BLaER1 treated with 17β-estradiol and CSF1 and Interleukin-3, amounts not matched to agents 10 nM and 100 nM (cell line): ENCODE results near the gene TENM4.

Source experiments
- H3K27ac ChIP-seq, 11 experiments: shearing (Covaris generic); formaldehyde crosslinking; 2 replicates each; pipeline ENCODE4 v1.8.1; 2022
- H3K27me3 ChIP-seq, 11 experiments: shearing (Covaris generic); formaldehyde crosslinking; 2 replicates each; pipeline ENCODE4 v1.8.1; 2022
- H3K36me3 ChIP-seq, 11 experiments: shearing (Covaris generic); formaldehyde crosslinking; 2 replicates each; pipeline ENCODE4 v1.8.1; 2022
- H3K4me1 ChIP-seq, 10 experiments: shearing (Covaris generic); formaldehyde crosslinking; 2 replicates each; pipeline ENCODE4 v1.8.1; 2022
- H3K4me2 ChIP-seq, 11 experiments: shearing (Covaris generic); formaldehyde crosslinking; 2 replicates each; pipeline ENCODE4 v1.8.1; 2022
- H3K4me3 ChIP-seq, 10 experiments: shearing (Covaris generic); formaldehyde crosslinking; 2 replicates each; pipeline ENCODE4 v1.8.1; 2022
- H3K9ac ChIP-seq, 11 experiments: shearing (Covaris generic); formaldehyde crosslinking; 2 replicates each; pipeline ENCODE4 v1.8.1; 2022
- H3K9me3 ChIP-seq, 11 experiments: shearing (Covaris generic); formaldehyde crosslinking; replicated peaks in 1 of 11; 2 replicates each; pipeline ENCODE4 v1.8.1; 2022
- H4K20me1 ChIP-seq, 11 experiments: shearing (Covaris generic); formaldehyde crosslinking; 2 replicates each; pipeline ENCODE4 v1.8.1; 2022
- Cebpa-rat ChIP-seq, 11 experiments: shearing (Covaris generic); IDR thresholded peaks; 2 replicates each; pipeline ENCODE4 v1.8.1; 2022

The TENM4 gene

DNA sequence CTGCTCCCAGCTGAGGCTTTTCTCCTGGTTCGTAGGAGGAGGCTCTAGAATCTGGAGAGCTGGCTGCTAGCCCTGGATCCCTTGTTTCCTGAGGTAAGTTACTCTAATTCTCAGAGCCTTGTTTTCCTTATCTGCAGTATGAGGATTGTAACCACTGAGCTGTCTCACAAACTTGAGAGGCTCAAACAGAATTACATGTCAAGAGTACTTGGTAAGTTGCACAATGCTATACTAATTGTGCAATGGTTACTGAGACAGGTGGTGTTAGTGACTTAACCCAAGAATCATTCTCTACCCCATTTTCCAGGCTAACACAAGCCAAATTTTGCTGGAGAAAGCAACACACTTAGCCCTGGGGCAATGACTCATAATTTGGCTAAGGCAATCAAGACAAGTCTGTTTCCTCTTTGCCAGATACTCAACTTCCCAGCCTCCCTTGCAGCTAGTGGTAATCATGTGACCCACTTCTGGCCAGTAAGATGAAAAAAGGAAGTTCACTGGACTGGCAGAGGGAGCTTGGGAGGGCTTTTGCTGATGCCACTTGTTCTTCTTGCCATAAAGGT, 348.0 kb downstream of the TENM4 start:
- Histone ChIP-seq H3K9me3 (peaks cover 11 to 20% (median 15%) of the 10 kb centered on the region in 11 experiments; a peak in 21 of 22 replicates), H3K36me3 (peaks cover 0 to 5% (median 0%) of the 10 kb centered on the region in 11 experiments; a peak in 1 of 22 replicates), H3K4me2 (no peak overlapping the region; a peak in 1 of 22 replicates), H3K4me3 (no peak overlapping the region), H3K27me3 (no peaks in the 10 kb centered on the region), H4K20me1 (no peaks in the 10 kb centered on the region), H3K9ac (no peak overlapping the region), H3K4me1 (peaks cover 11 to 19% (median 15%) of the 10 kb centered on the region in 10 experiments), H3K27ac (no peak overlapping the region)
- TF ChIP-seq Cebpa-rat (IDR thresholded peaks at IDR 0.05) = 0 out of 22 replicates have a peak, but pooled peaks of 2 of the 11 experiments have one; percentile 22 to 25

DNA sequence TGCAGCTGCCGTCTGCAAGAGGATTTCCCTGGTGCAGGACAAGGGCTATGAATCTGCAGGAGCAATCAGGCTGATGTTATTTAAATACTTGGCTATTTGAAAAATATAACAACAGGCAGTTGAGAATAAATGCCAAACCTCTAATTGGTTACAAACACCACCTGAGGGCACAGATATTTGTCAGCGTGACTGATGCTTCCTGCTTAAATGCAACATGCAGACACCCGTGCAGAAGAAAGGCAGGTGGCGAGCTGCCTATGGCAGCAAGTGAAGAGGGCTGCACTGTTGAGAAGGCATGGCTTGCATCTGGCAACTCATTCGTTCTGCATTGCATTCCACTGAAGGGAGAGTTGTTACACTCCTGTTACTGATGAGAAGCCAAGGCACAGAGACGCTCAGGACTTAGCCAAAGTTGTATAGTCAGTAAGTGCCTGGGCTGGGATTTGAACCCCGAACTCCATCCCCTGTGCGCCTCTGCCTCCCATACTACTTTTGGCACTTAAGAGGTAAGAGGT, 350.6 kb downstream of the TENM4 start:
- Histone ChIP-seq H3K36me3 (peaks cover 0 to 5% (median 0%) of the 10 kb centered on the region in 11 experiments; a peak in 1 of 22 replicates), H3K4me2 (peak overlapping the region in 3 of 11 experiments; percentile 3 to 42 (median 31); a peak in 4 of 22 replicates), H3K9ac (no peak overlapping the region), H3K27me3 (no peaks in the 10 kb centered on the region), H3K27ac (no peak overlapping the region), H3K9me3 (peaks cover 11 to 20% (median 15%) of the 10 kb centered on the region in 11 experiments; a peak in 21 of 22 replicates), H3K4me3 (no peak overlapping the region), H3K4me1 (peaks cover 0 to 12% (median 7%) of the 10 kb centered on the region in 10 experiments; a peak in 9 of 20 replicates), H4K20me1 (no peaks in the 10 kb centered on the region)
- no peak for TF ChIP-seq Cebpa-rat (IDR thresholded peaks at IDR 0.05)

DNA sequence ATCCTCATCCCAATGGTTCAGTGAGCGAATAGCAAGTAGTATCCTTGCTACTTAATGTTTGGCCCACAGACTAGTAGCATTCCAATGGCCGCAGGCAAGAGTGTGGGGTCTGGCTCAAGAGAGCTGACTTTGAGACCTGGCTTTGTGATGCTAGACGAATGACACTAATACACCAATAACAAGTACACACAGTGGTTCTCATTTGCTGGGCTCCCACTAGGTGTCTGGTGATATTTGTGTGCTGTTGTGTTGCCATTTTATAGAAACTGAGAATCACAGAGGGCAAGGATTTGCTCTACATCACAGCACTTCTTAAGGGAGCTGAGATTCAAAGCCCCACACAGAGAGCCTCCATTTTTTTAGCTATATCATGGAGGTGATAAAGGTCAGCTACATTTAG, 351.2 kb downstream of the TENM4 start:
- Histone ChIP-seq H4K20me1 (no peaks in the 10 kb centered on the region), H3K9ac (no peak overlapping the region), H3K4me2 (no peak overlapping the region), H3K27me3 (no peaks in the 10 kb centered on the region), H3K4me3 (no peak overlapping the region), H3K36me3 (peaks cover 0 to 5% (median 0%) of the 10 kb centered on the region in 11 experiments; a peak in 1 of 22 replicates), H3K27ac (no peak overlapping the region), H3K9me3 (peaks cover 11 to 20% (median 15%) of the 10 kb centered on the region in 11 experiments; a peak in 21 of 22 replicates), H3K4me1 (peaks cover 0 to 12% (median 7%) of the 10 kb centered on the region in 10 experiments; a peak in 9 of 20 replicates)
- TF ChIP-seq Cebpa-rat (IDR thresholded peaks at IDR 0.05) = no peak

DNA sequence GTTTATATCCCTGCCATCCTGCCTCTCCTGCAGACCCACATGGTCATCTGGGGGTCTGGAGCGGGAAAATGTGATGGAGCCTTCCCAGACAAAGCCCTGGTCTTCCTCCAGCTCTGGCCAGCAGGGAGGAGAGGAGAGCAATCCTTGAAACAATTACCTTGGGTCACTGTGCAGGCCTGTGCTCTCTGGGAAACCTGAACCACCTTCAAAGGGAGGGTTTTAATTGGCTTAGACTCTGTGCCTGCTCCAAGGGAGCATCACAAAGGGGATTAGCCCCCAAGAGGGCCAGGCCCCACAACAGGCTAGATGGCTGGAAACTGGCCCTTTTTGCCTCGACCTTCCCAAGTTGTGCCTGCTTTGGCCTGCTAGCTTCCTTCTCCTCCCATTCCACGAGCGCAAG, 351.9 kb downstream of the TENM4 start:
- no peaks in the 10 kb centered on the region for H3K27me3 ChIP-seq
- H3K9me3 ChIP-seq = peaks cover 10 to 19% (median 13%) of the 10 kb centered on the region in 11 experiments; a peak in 21 of 22 replicates
- H3K27ac ChIP-seq = no peak overlapping the region
- H4K20me1 ChIP-seq = no peaks in the 10 kb centered on the region
- no peak overlapping the region for H3K4me2 ChIP-seq
- peaks cover 0 to 12% (median 7%) of the 10 kb centered on the region in 10 experiments; a peak in 9 of 20 replicates for H3K4me1 ChIP-seq
- H3K36me3 ChIP-seq = peaks cover 0 to 5% (median 0%) of the 10 kb centered on the region in 11 experiments; a peak in 1 of 22 replicates
- H3K4me3 ChIP-seq = no peak overlapping the region
- no peak overlapping the region for H3K9ac ChIP-seq
- no peak for TF ChIP-seq Cebpa-rat (IDR thresholded peaks at IDR 0.05)

DNA sequence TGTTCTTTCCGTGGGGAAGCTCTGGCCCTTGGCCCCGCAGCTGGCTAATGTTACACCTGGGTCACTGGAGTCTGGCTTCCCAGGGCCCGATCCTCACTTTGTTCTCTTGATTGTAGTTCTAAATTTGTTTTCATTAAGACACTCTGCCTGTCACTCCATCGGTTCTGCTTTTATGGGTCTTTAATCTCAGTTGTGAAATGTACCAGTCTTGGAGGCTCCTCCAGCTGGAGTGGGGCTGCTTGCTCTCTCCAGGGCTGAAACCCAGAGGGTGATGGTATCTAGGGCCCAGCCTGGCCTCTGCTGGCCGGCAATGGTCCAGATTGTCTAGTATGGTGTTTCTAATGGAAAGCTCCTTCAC, 352.9 kb downstream of the TENM4 start:
- Histone ChIP-seq H3K36me3 (no peaks in the 10 kb centered on the region), H3K27ac (no peak overlapping the region), H3K4me2 (no peak overlapping the region), H3K4me3 (no peak overlapping the region), H3K27me3 (no peaks in the 10 kb centered on the region), H3K9me3 (peaks cover 0 to 9% (median 3%) of the 10 kb centered on the region in 11 experiments; a peak in 16 of 22 replicates), H3K9ac (no peak overlapping the region), H4K20me1 (no peaks in the 10 kb centered on the region), H3K4me1 (peaks cover 0 to 12% (median 7%) of the 10 kb centered on the region in 10 experiments; a peak in 9 of 20 replicates)
- TF ChIP-seq Cebpa-rat (IDR thresholded peaks at IDR 0.05) = no peak

DNA sequence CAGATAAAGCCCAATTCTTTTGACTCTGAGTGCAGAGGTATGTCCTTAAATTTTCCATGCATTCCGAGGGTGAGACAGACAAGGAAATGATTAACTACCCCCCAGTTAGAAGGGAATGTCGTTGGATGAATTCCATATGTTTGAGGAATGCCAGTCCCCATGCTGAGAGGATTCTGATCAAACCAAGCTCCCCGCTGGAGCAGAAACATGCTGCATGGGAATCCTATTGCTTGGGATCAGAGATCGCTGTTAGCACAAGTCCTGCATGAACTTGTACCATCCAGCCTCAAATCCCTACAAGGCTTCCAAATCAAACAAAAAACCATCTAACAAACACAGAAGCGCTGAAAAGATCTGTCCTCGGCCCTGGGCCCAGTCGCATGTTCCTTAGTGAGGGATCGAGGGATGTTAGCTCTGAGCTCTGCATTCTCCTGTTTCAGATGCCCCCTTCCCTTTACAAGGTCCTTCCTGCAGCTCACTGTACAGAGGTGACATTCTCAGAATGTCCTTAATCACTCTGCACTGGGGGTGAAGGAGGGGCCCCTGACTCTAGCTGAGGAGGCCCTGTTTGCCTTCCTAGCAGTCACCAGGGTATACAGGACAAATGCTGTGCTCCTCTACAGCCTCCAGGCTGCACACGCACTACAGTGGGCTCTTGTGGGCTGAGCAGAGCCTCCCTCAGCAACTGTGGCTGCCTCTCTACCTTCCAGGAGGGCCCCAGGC, 353.4 kb downstream of the TENM4 start:
- no peak overlapping the region for H3K4me3 ChIP-seq
- no peak overlapping the region for H3K27ac ChIP-seq
- H3K4me2 ChIP-seq = no peak overlapping the region

DNA sequence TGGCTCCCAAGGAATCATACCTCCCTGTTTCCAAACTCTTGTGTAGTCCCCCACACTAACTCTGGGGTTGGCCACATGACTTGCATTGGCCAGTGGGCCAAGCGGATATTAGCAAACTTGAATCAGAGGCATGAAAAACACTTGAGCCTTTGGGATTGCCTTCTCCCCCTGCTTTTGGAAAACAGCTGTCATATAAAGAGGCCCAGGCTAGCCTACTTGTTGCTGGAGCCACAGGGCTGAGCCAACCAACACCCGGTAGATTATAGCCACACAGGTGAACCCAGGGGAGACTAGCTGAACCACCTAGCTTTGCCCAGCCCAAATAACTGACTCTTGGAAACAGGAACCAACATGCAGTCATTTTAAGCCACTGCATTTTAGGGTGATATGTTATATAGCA, 354.8 kb downstream of the TENM4 start:
- no peak overlapping the region for H3K4me2 ChIP-seq
- no peak overlapping the region for H3K27ac ChIP-seq
- H4K20me1 ChIP-seq = no peaks in the 10 kb centered on the region
- H3K4me3 ChIP-seq = no peak overlapping the region
- H3K9ac ChIP-seq = no peak overlapping the region
- TF ChIP-seq Cebpa-rat (IDR thresholded peaks at IDR 0.05) = no peak
- peaks cover 0 to 18% (median 8%) of the 10 kb centered on the region in 10 experiments; a peak in 9 of 20 replicates for H3K4me1 ChIP-seq
- H3K9me3 ChIP-seq = no peaks in the 10 kb centered on the region
- H3K27me3 ChIP-seq = no peaks in the 10 kb centered on the region
- H3K36me3 ChIP-seq = no peaks in the 10 kb centered on the region

More for the DNA sequence above, 353.4 kb downstream of the TENM4 start:
- Histone ChIP-seq H3K27me3 (no peaks in the 10 kb centered on the region), H4K20me1 (no peaks in the 10 kb centered on the region), H3K9me3 (peaks cover 0 to 3% (median 0%) of the 10 kb centered on the region in 11 experiments; a peak in 2 of 22 replicates), H3K9ac (no peak overlapping the region), H3K4me1 (peaks cover 0 to 12% (median 6%) of the 10 kb centered on the region in 10 experiments; a peak in 9 of 20 replicates), H3K36me3 (no peaks in the 10 kb centered on the region)
- TF ChIP-seq Cebpa-rat (IDR thresholded peaks at IDR 0.05) = no peak

DNA sequence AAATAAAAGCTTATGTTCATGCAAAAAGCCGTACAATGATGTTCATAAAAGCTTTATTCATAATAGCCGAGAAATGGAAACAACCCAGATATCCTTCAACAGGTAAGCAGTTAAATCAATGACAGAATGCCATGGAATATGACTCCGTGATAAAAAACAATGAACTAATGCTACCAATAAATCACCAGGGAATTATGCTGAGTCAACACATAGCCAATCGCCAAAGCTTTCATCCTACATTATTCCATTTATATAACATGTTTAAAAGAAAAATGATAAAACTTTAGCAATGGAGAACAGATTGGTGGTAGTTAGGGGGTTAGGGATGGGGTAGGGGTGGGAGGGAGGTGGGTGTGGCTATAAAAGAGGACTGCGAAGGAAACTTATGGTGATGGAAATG, 356.4 kb downstream of the TENM4 start:
- no peak for TF ChIP-seq Cebpa-rat (IDR thresholded peaks at IDR 0.05)
- H3K9me3 ChIP-seq = no peaks in the 10 kb centered on the region
- H4K20me1 ChIP-seq = peaks cover 0 to 3% (median 0%) of the 10 kb centered on the region in 11 experiments; a peak in 1 of 22 replicates
- no peak overlapping the region for H3K4me2 ChIP-seq
- no peaks in the 10 kb centered on the region for H3K27me3 ChIP-seq
- H3K9ac ChIP-seq = no peak overlapping the region
- no peak overlapping the region for H3K4me3 ChIP-seq
- H3K4me1 ChIP-seq = peaks cover 0 to 18% (median 10%) of the 10 kb centered on the region in 10 experiments; a peak in 8 of 20 replicates
- no peaks in the 10 kb centered on the region for H3K36me3 ChIP-seq
- H3K27ac ChIP-seq = no peak overlapping the region

DNA sequence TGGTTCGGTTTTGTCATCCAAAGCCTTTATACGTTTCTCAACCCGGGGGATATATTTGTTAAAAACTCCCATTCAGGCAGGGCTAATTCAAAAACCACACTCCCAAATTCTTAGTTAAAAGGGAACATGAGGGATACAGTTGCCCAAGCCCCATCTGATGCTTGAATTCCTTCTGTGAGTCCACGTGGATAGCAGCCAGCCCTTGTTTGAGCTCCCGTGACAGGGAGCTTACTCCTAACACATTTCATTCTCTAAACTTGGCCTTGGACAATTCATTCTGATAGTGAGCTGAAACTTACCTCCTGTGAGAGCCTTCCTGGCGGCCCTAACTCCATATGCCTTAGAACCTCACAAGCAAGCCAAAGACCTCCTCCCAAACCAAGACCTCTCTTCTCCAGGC, 357.5 kb downstream of the TENM4 start:
- Histone ChIP-seq H3K9me3 (no peaks in the 10 kb centered on the region), H4K20me1 (peaks cover 0 to 3% (median 0%) of the 10 kb centered on the region in 11 experiments; a peak in 1 of 22 replicates), H3K4me3 (no peak overlapping the region), H3K27ac (no peak overlapping the region), H3K9ac (no peak overlapping the region), H3K27me3 (no peaks in the 10 kb centered on the region), H3K4me1 (peaks cover 0 to 18% (median 10%) of the 10 kb centered on the region in 10 experiments; a peak in 8 of 20 replicates), H3K4me2 (no peak overlapping the region), H3K36me3 (no peaks in the 10 kb centered on the region)
- TF ChIP-seq Cebpa-rat (IDR thresholded peaks at IDR 0.05) = no peak
